ENCODE measurements around the gene WDHD1.

Gene WDHD1

DNA sequence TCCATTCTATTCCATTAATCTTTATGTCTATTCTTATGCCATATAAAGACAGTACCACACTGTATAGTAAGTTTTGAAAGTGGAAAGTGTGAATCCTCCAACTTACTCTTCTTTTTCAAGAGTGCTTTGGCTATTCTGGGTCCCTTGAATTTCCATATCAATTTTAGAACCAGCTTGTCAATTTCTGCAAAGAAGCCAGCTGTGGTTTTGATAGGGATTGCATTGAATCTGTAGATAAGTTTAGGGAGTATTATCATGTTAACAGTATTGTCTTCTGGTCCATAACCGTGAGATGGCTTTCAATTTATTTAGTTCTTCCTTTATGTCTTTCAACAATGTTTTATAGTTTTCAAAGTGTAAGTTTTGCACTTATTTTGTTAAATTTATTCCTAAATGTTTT is 90.1 kb downstream of the WDHD1 start:
- Histone ChIP-seq H3K27me3 (ENCODE audit: low read length) (no peaks in the 10 kb centered on the region), H3K4me3 (ENCODE audit: insufficient read depth, low read length, poor library complexity, severe bottlenecking) (no peak overlapping the region), H3K27ac (ENCODE audit: low read depth, low read length) (no peak overlapping the region), H3K9ac (ENCODE audit: low read length) (no peak overlapping the region), H3K36me3 (ENCODE audit: low read length) (peaks cover 34% of the 10 kb centered on the region), H3K9me2 (replicated peaks; ENCODE audit: insufficient read depth, low read length) (no peaks in the 10 kb centered on the region), H3K79me2 (ENCODE audit: insufficient read depth, low read length) (no peaks in the 10 kb centered on the region), H3K4me2 (ENCODE audit: low read depth, low read length, poor library complexity, severe bottlenecking) (no peak overlapping the region), H4K20me1 (ENCODE audit: low read depth, low read length) (no peaks in the 10 kb centered on the region), H2AFZ (ENCODE audit: low read depth, low read length, severe bottlenecking) (no peak overlapping the region), H3K9me3 (ENCODE audit: insufficient read depth, low read length) (no peaks in the 10 kb centered on the region), H3F3A (ENCODE audit: insufficient read depth) (no peaks in the 10 kb centered on the region)
- no peak for TF ChIP-seq EZH2phosphoT487 (conservative IDR thresholded peaks at IDR 0.05; ENCODE audit: low read length)
- TF ChIP-seq, protein P1, sequence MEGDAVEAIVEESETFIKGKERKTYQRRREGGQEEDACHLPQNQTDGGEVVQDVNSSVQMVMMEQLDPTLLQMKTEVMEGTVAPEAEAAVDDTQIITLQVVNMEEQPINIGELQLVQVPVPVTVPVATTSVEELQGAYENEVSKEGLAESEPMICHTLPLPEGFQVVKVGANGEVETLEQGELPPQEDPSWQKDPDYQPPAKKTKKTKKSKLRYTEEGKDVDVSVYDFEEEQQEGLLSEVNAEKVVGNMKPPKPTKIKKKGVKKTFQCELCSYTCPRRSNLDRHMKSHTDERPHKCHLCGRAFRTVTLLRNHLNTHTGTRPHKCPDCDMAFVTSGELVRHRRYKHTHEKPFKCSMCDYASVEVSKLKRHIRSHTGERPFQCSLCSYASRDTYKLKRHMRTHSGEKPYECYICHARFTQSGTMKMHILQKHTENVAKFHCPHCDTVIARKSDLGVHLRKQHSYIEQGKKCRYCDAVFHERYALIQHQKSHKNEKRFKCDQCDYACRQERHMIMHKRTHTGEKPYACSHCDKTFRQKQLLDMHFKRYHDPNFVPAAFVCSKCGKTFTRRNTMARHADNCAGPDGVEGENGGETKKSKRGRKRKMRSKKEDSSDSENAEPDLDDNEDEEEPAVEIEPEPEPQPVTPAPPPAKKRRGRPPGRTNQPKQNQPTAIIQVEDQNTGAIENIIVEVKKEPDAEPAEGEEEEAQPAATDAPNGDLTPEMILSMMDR (IDR thresholded peaks at IDR 0.05; ENCODE audit: insufficient read depth, low read length, poor library complexity, severe bottlenecking) = no peak

DNA sequence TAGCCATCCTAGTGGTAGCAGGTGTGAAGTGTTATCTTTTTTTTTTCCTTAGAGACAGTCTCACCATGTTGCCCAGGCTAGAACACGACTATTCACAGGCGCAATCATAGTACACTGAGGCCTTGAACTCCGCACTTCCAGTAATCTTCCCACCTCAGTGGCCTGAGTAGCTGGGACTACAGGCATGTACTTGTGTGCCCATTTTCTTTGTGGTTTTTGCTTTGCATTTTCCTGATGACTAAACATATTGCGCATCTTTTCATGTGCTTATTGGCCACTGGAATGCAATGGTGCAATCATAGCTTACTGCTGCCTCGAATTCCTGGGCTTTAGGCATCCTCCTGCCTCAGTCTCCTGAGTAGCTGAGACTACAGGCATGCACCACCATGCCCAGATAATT is 90.9 kb downstream of the WDHD1 start:
- Histone ChIP-seq H3K27me3 (ENCODE audit: low read length) (no peaks in the 10 kb centered on the region), H3K9me3 (ENCODE audit: insufficient read depth, low read length) (no peaks in the 10 kb centered on the region), H4K20me1 (ENCODE audit: low read depth, low read length) (no peaks in the 10 kb centered on the region), H2AFZ (ENCODE audit: low read depth, low read length, severe bottlenecking) (no peak overlapping the region), H3K27ac (ENCODE audit: low read depth, low read length) (no peak overlapping the region), H3F3A (ENCODE audit: insufficient read depth) (no peaks in the 10 kb centered on the region), H3K4me3 (ENCODE audit: insufficient read depth, low read length, poor library complexity, severe bottlenecking) (no peak overlapping the region), H3K4me2 (ENCODE audit: low read depth, low read length, poor library complexity, severe bottlenecking) (no peak overlapping the region), H3K9ac (ENCODE audit: low read length) (no peak overlapping the region), H3K36me3 (ENCODE audit: low read length) (peaks cover 28% of the 10 kb centered on the region), H3K9me2 (replicated peaks; ENCODE audit: insufficient read depth, low read length) (no peaks in the 10 kb centered on the region), H3K79me2 (ENCODE audit: insufficient read depth, low read length) (no peaks in the 10 kb centered on the region)
- no peak for TF ChIP-seq EZH2phosphoT487 (conservative IDR thresholded peaks at IDR 0.05; ENCODE audit: low read length)
- TF ChIP-seq, protein P1 (IDR thresholded peaks at IDR 0.05; ENCODE audit: insufficient read depth, low read length, poor library complexity, severe bottlenecking) = no peak

DNA sequence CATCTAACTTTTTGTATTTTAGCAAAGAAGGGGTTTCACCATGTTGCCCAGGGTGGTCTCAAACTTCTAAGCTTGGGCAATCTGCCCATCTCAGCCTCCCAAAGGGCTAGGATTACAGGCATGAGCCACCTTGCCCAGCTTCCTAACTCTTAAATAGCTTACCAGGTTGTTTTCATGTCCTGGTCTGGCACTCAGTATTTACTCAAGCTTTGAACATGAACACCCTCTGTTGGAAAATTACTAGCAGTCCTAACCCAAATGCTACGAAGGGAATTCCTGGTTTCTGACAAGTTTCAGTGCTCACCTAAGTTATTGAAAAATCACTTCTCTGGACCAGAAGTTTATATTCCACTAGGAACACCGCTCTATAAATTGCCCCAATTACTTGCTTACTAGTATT is 91.8 kb downstream of the WDHD1 start:
- Histone ChIP-seq H3K27me3 (ENCODE audit: low read length) (no peaks in the 10 kb centered on the region), H3F3A (ENCODE audit: insufficient read depth) (no peaks in the 10 kb centered on the region), H4K20me1 (ENCODE audit: low read depth, low read length) (no peaks in the 10 kb centered on the region), H3K9me3 (ENCODE audit: insufficient read depth, low read length) (no peaks in the 10 kb centered on the region), H3K4me2 (ENCODE audit: low read depth, low read length, poor library complexity, severe bottlenecking) (no peak overlapping the region), H3K36me3 (ENCODE audit: low read length) (peaks cover 20% of the 10 kb centered on the region; the same call in 1 of the 2 replicates), H3K9me2 (replicated peaks; ENCODE audit: insufficient read depth, low read length) (no peaks in the 10 kb centered on the region), H3K9ac (ENCODE audit: low read length) (no peak overlapping the region), H3K79me2 (ENCODE audit: insufficient read depth, low read length) (no peaks in the 10 kb centered on the region), H2AFZ (ENCODE audit: low read depth, low read length, severe bottlenecking) (no peak overlapping the region), H3K4me3 (ENCODE audit: insufficient read depth, low read length, poor library complexity, severe bottlenecking) (no peak overlapping the region), H3K27ac (ENCODE audit: low read depth, low read length) (no peak overlapping the region)
- TF ChIP-seq, protein P1 (IDR thresholded peaks at IDR 0.05; ENCODE audit: insufficient read depth, low read length, poor library complexity, severe bottlenecking) = no peak
- no peak for TF ChIP-seq EZH2phosphoT487 (conservative IDR thresholded peaks at IDR 0.05; ENCODE audit: low read length)

All from SU-DHL-6 (cell line).